Keratinocyte (primary cell): ENCODE data around the gene EPYC. TPM values are rescaled to one million over a fixed set of nuclear protein-coding genes. Genes with fewer than 3 reads are reported as not detected.

ENCODE experiments used
- DNase-seq: peaks from one replicate; pipeline ENCODE4 v3.0.0-alpha.2; 2011; ENCODE audit warnings: low read depth, missing footprints, low spot score
- FAIRE-seq: peaks from 2 replicates; lab custom pipeline; 2011; peaks lifted over from hg19 to GRCh38; lab: Jason Lieb, UNC
- H2AFZ ChIP-seq: 2 replicates; pipeline ENCODE4 v1.6.0; 2012; ENCODE audit warnings: low read length, control low read depth, inconsistent platforms; ENCODE audit not compliant: control insufficient read depth
- H3K27ac ChIP-seq: 2 replicates; pipeline ENCODE4 v1.5.1; 2011; ENCODE audit warnings: low read length; ENCODE audit not compliant: control insufficient read depth, insufficient read depth
- H3K27me3 ChIP-seq: 3 replicates; pipeline ENCODE4 v1.6.0; 2011; ENCODE audit warnings: low read length; ENCODE audit not compliant: control insufficient read depth, insufficient read depth; ENCODE audit errors: extremely low read depth
- H3K36me3 ChIP-seq, 2 experiments: 2 replicates in 1 of 2; 3 replicates in 1 of 2; pipeline ENCODE4 v1.5.1; 2011; ENCODE audit warnings: low read length in 2 of 2, mild to moderate bottlenecking in 1 of 2; ENCODE audit not compliant: control insufficient read depth in 2 of 2, insufficient read depth in 2 of 2; ENCODE audit errors: extremely low read depth in 1 of 2
- H3K4me1 ChIP-seq: 3 replicates; pipeline ENCODE4 v1.5.1; 2011; ENCODE audit warnings: low read length; ENCODE audit not compliant: control insufficient read depth, insufficient read depth; ENCODE audit errors: extremely low read depth
- H3K4me2 ChIP-seq: 3 replicates; pipeline ENCODE4 v1.6.0; 2011; ENCODE audit warnings: low read depth, low read length; ENCODE audit not compliant: control insufficient read depth, insufficient read depth; ENCODE audit errors: extremely low read depth
- H3K4me3 ChIP-seq, 3 experiments: fragments of 200-600 bp in 1 of 3; sonication (generic) in 1 of 3; 2 replicates in 2 of 3; 3 replicates in 1 of 3; pipeline ENCODE4 v1.5.1; 2011 to 2016; ENCODE audit warnings: low read length in 3 of 3, mild to moderate bottlenecking in 3 of 3, control low read depth in 2 of 3, inconsistent platforms in 1 of 3, low read depth in 1 of 3, mixed read lengths in 1 of 3, mixed run types in 1 of 3, moderate library complexity in 1 of 3; ENCODE audit not compliant: control insufficient read depth in 2 of 3, insufficient read depth in 2 of 3; ENCODE audit errors: extremely low read depth in 1 of 3
- H3K79me2 ChIP-seq: 2 replicates; pipeline ENCODE4 v1.6.0; 2012; ENCODE audit warnings: low read length; ENCODE audit not compliant: control insufficient read depth, insufficient read depth
- H3K9ac ChIP-seq: 3 replicates; pipeline ENCODE4 v1.6.0; 2011; ENCODE audit warnings: low read length; ENCODE audit not compliant: control insufficient read depth, insufficient read depth; ENCODE audit errors: extremely low read depth
- H3K9me1 ChIP-seq: 3 replicates; pipeline ENCODE4 v1.6.0; 2011; ENCODE audit warnings: low read length; ENCODE audit not compliant: control insufficient read depth, insufficient read depth; ENCODE audit errors: extremely low read depth
- H3K9me3 ChIP-seq: 2 replicates; pipeline ENCODE4 v1.5.1; 2012; ENCODE audit warnings: low read depth, low read length; ENCODE audit not compliant: control insufficient read depth
- H4K20me1 ChIP-seq: 3 replicates; pipeline ENCODE4 v1.6.0; 2011; ENCODE audit warnings: low read length; ENCODE audit not compliant: control insufficient read depth, insufficient read depth; ENCODE audit errors: extremely low read depth
- CTCF ChIP-seq, 3 experiments: IDR thresholded peaks in 1 of 3; conservative IDR thresholded peaks in 1 of 3; optimal IDR thresholded peaks in 1 of 3; 2 replicates in 2 of 3; 3 replicates in 1 of 3; pipeline versions ENCODE3 to v1.5.1; 2011; ENCODE audit warnings: low read length in 3 of 3, mild to moderate bottlenecking in 3 of 3, moderate library complexity in 2 of 3, control low read depth in 1 of 3, inconsistent platforms in 1 of 3; ENCODE audit not compliant: insufficient read depth in 2 of 3; ENCODE audit errors: extremely low read depth in 1 of 3
- EZH2 ChIP-seq: IDR thresholded peaks from one replicate; pipeline ENCODE4 v1.6.1; 2012; ENCODE audit warnings: inconsistent platforms, mild to moderate bottlenecking, low read length, moderate library complexity
- dilution Hi-C: fragments of 300-500 bp; cut with MboI; formaldehyde crosslinking; loops from one replicate; pipeline ENCODE4 v1.7.0; 2020; ENCODE audit warnings: low sequenced_read_pairs; ENCODE audit not compliant: extremely low pct_ligation_motif_present
- polyA plus RNA-seq, 5 experiments: library from polyadenylated mRNA; depleted of rRNA in 3 of 5; stranded (reverse) in 3 of 5; stranded (forward) in 1 of 5; unstranded in 1 of 5; fragments of >200 nt; gene quantifications; 1 replicate in 1 of 5; 2 replicates in 3 of 5; 3 replicates in 1 of 5; pipeline versions ENCODE4 v1.2.1 to v1.2.3, GENCODE V29; 2011 to 2012; ENCODE audit warnings: missing spikeins in 2 of 5, low read depth in 1 of 5, low replicate concordance in 1 of 5

The EPYC gene
- polyA plus RNA-seq, 1 donor (not counting 4 experiments of a cell fraction or from before 2014, with no cell fraction given), result not detected

GRCh38 chr12:90970911-90971310 is 33.9 kb downstream of the EPYC start:
- DNase-seq, result no peak
- H3K27ac ChIP-seq, result no peak overlapping the region
- FAIRE-seq, result no peak

GRCh38 chr12:90970471-90970870 is 34.3 kb downstream of the EPYC start:
- Histone ChIP-seq H2AFZ (no peak overlapping the region), H3K9me3 (no peaks in the 10 kb centered on the region), H3K9ac (no peak overlapping the region), H3K27ac (no peak overlapping the region), H3K4me2 (no peak overlapping the region), H3K36me3 (no peaks in the 10 kb centered on the region), H4K20me1 (no peaks in the 10 kb centered on the region), H3K9me1 (no peaks in the 10 kb centered on the region), H3K4me1 (peaks cover 4% of the 10 kb centered on the region), H3K4me3 (no peak overlapping the region), H3K27me3 (no peaks in the 10 kb centered on the region), H3K79me2 (no peaks in the 10 kb centered on the region)
- dilution Hi-C loops, result no loop called here
- TF ChIP-seq CTCF (optimal IDR thresholded peaks at IDR 0.05 in 1 of 3, IDR thresholded peaks at IDR 0.05 in 1 of 3, conservative IDR thresholded peaks at IDR 0.05 in 1 of 3; ENCODE audit: extremely low read depth in 1 of 3, insufficient read depth in 2 of 3, low read length in 3 of 3), result peak in 1 of 3 experiments; percentile 5
- no peak for TF ChIP-seq EZH2
- FAIRE-seq (no peak), DNase-seq (no peak)

More at GRCh38 chr12:90970911-90971310, 33.9 kb downstream of the EPYC start:
- Histone ChIP-seq H3K4me2 (no peak overlapping the region), H4K20me1 (no peaks in the 10 kb centered on the region), H2AFZ (no peak overlapping the region), H3K36me3 (no peaks in the 10 kb centered on the region), H3K27me3 (no peaks in the 10 kb centered on the region), H3K9me3 (no peaks in the 10 kb centered on the region), H3K4me1 (peaks cover 4% of the 10 kb centered on the region), H3K4me3 (no peak overlapping the region), H3K79me2 (no peaks in the 10 kb centered on the region), H3K9me1 (no peaks in the 10 kb centered on the region), H3K9ac (no peak overlapping the region)
- TF ChIP-seq EZH2, result no peak
- TF ChIP-seq CTCF (optimal IDR thresholded peaks at IDR 0.05 in 1 of 3, IDR thresholded peaks at IDR 0.05 in 1 of 3, conservative IDR thresholded peaks at IDR 0.05 in 1 of 3; ENCODE audit: extremely low read depth in 1 of 3, insufficient read depth in 2 of 3, low read length in 3 of 3), result no peak
- dilution Hi-C loops, result no loop called here
